Muscle of leg (tissue), 11 donors: ENCODE measurements around the gene CDKN2D. TPM values are rescaled to one million over a fixed set of nuclear protein-coding genes. Genes with fewer than 3 reads are reported as not detected.

Experiments
- DNase-seq: peaks from one replicate; pipeline ENCODE4 v3.0.0; 2013
- H3K27ac ChIP-seq: one replicate; pipeline ENCODE4 v1.5.1; 2013; ENCODE audit warnings: mild to moderate bottlenecking, low read length, control low read depth
- H3K27me3 ChIP-seq: one replicate; pipeline ENCODE4 v1.6.1; 2013; ENCODE audit warnings: low read length; ENCODE audit not compliant: control insufficient read depth, insufficient read depth
- H3K36me3 ChIP-seq: one replicate; pipeline ENCODE4 v1.6.1; 2013; ENCODE audit warnings: low read length; ENCODE audit not compliant: control insufficient read depth, insufficient read depth
- H3K4me1 ChIP-seq: one replicate; pipeline ENCODE4 v1.6.1; 2013; ENCODE audit warnings: low read length; ENCODE audit not compliant: control insufficient read depth, insufficient read depth
- H3K4me3 ChIP-seq: one replicate; pipeline ENCODE4 v1.5.1; 2013; ENCODE audit warnings: low read length, control low read depth
- H3K9me3 ChIP-seq: replicated peaks from 2 replicates; pipeline ENCODE4 v1.6.1; 2013; ENCODE audit warnings: low read depth, low read length; ENCODE audit not compliant: control insufficient read depth
- WGBS: methylation state at CpG from one replicate; pipeline ENCODE4 v1.1.5; 2013; ENCODE audit warnings: missing lambda C conversion rate; ENCODE audit not compliant: insufficient coverage; 5-methylcytosine and 5-hydroxymethylcytosine counted together
- polyA plus RNA-seq, 8 donors: library from polyadenylated mRNA; unstranded; fragments of 120-200 nt; gene quantifications; one replicate each; pipeline versions ENCODE4 v1.2.1 to v1.2.3, GENCODE V29; 2013; ENCODE audit warnings: inconsistent platforms in 1 of 8, low replicate concordance in 1 of 8; ENCODE audit not compliant: insufficient read length in 8 of 8, insufficient read depth in 1 of 8
- total RNA-seq: library from RNA; stranded (reverse); fragments of 120-200 nt; gene quantifications from one replicate; pipeline ENCODE4 v1.2.4, GENCODE V29; 2013

Gene CDKN2D
- total and polyA plus RNA-seq, 9 donors = 6.8 to 19.5 (median 16.0) TPM

- 17% methylated on average over 4 of the region's 10 CpGs for WGBS
- no peaks in the 10 kb centered on the region for H3K36me3 ChIP-seq
- H3K27ac ChIP-seq = no peak overlapping the region
- peaks cover 22% of the 10 kb centered on the region for H3K4me1 ChIP-seq
- peaks cover 88% of the 10 kb centered on the region for H3K27me3 ChIP-seq
- no peaks in the 10 kb centered on the region for H3K9me3 ChIP-seq
- H3K4me3 ChIP-seq = peak overlapping the region; percentile 21
- no peak for DNase-seq
These were observed 52.0 kb downstream of the CDKN2D start for GRCh38 chr19:10516671-10517286.

Other genes with a start within 250 kb of the CDKN2D start
- 4.4 TPM for gene RAVER1, start 235.4 kb downstream of the CDKN2D start, total RNA-seq
- 10 to 100 TPM; 11.3 to 21.7 (median 17.6) TPM for gene RAVER1, start 235.4 kb downstream of the CDKN2D start, polyA plus RNA-seq
- 5.7 TPM for gene ICAM3, start 229.4 kb downstream of the CDKN2D start, total RNA-seq
- 1 to 10 TPM; 5.4 to 7.5 (median 5.9) TPM for gene ICAM3, start 229.4 kb downstream of the CDKN2D start, polyA plus RNA-seq
- gene TYK2, start 188.4 kb downstream of the CDKN2D start, total RNA-seq = 55.1 TPM
- 10 to 100 TPM; 54.8 to 89.6 (median 73.6) TPM for gene TYK2, start 188.4 kb downstream of the CDKN2D start, polyA plus RNA-seq
- 128 TPM for gene CDC37, start 165.4 kb downstream of the CDKN2D start, total RNA-seq
- 100 to 1,000 TPM; 133 to 166 (median 146) TPM for gene CDC37, start 165.4 kb downstream of the CDKN2D start, polyA plus RNA-seq
- 1.2 TPM for gene PDE4A, start 148.4 kb downstream of the CDKN2D start, total RNA-seq
- gene PDE4A, start 148.4 kb downstream of the CDKN2D start, polyA plus RNA-seq = 1 to 10 TPM; 2.1 to 4.0 (median 3.1) TPM
- gene KEAP1, start 65.6 kb downstream of the CDKN2D start, total RNA-seq = 55.2 TPM
- gene KEAP1, start 65.6 kb downstream of the CDKN2D start, polyA plus RNA-seq = 10 to 100 TPM; 58.2 to 75.0 (median 69.6) TPM
- 0.75 TPM for gene S1PR5, start 51.5 kb downstream of the CDKN2D start, total RNA-seq
- 1 to 10 TPM in 5 of 8 donors, under 1 TPM in 3; 0.67 to 2.2 (median 1.4) TPM for gene S1PR5, start 51.5 kb downstream of the CDKN2D start, polyA plus RNA-seq
- gene ATG4D, start 25.1 kb downstream of the CDKN2D start, total RNA-seq = 16.4 TPM
- gene ATG4D, start 25.1 kb downstream of the CDKN2D start, polyA plus RNA-seq = 10 to 100 TPM; 18.1 to 25.6 (median 24.9) TPM
- gene KRI1, start 3.0 kb downstream of the CDKN2D start, total RNA-seq = 8.5 TPM
- 10 to 100 TPM; 22.5 to 29.0 (median 25.9) TPM for gene KRI1, start 3.0 kb downstream of the CDKN2D start, polyA plus RNA-seq
- gene AP1M2, start 18.3 kb upstream of the CDKN2D start, total RNA-seq = 0.27 TPM
- 1 to 10 TPM in 2 of 8 donors, under 1 TPM in 4, not detected in 2; 0.20 to 4.0 (median 0.60) TPM for gene AP1M2, start 18.3 kb upstream of the CDKN2D start, polyA plus RNA-seq
- 64.6 TPM for gene SLC44A2, start 56.6 kb upstream of the CDKN2D start, total RNA-seq
- gene SLC44A2, start 56.6 kb upstream of the CDKN2D start, polyA plus RNA-seq = 100 to 1,000 TPM; 114 to 153 (median 142) TPM
- gene ILF3, start 85.4 kb upstream of the CDKN2D start, total RNA-seq = 72.9 TPM
- 100 to 1,000 TPM; 147 to 210 (median 180) TPM for gene ILF3, start 85.4 kb upstream of the CDKN2D start, polyA plus RNA-seq
- gene QTRT1, start 132.5 kb upstream of the CDKN2D start, total RNA-seq = 25.1 TPM
- 10 to 100 TPM; 27.2 to 44.5 (median 35.1) TPM for gene QTRT1, start 132.5 kb upstream of the CDKN2D start, polyA plus RNA-seq
- 49.9 TPM for gene DNM2, start 149.1 kb upstream of the CDKN2D start, total RNA-seq
- 10 to 100 TPM; 56.9 to 81.7 (median 71.0) TPM for gene DNM2, start 149.1 kb upstream of the CDKN2D start, polyA plus RNA-seq